K562 (cell line): Measurements from ENCODE around the gene COASY. TPM values are rescaled to one million over a fixed set of nuclear protein-coding genes. Genes with fewer than 3 reads are reported as not detected.

ENCODE experiments used
- ADNP ChIP-seq: fragments of 200-800 bp; sonication (Bioruptor generic); IDR thresholded peaks from 2 replicates; pipeline ENCODE4 v1.6.1; 2016; ENCODE audit warnings: missing genetic modification characterization, missing compliant biosample characterization
- CREB1 ChIP-seq, 2 experiments: sonication (generic) in 1 of 2; formaldehyde crosslinking in 1 of 2; IDR thresholded peaks; 2 replicates each; pipeline versions ENCODE4 v1.6.1 to v1.8.0; 2012 to 2022; ENCODE audit warnings: inconsistent platforms in 1 of 2, mild to moderate bottlenecking in 1 of 2, missing genetic modification reagents in 1 of 2, moderate library complexity in 1 of 2
- CTBP1 ChIP-seq: fragments of 450-650 bp; IDR thresholded peaks from 2 replicates; pipeline ENCODE4 v1.6.1; 2016; ENCODE audit warnings: borderline replicate concordance
- ELK3 ChIP-seq: fragments of 450-650 bp; formaldehyde crosslinking; IDR thresholded peaks from 2 replicates; pipeline ENCODE4 v1.4.0; 2020; ENCODE audit warnings: mild to moderate bottlenecking
- HOXB6 ChIP-seq: fragments of 250-450 bp; sonication (Bioruptor Pico); IDR thresholded peaks from 2 replicates; pipeline ENCODE4 v1.5.1; 2022; ENCODE audit warnings: mild to moderate bottlenecking, borderline replicate concordance
- MXI1 ChIP-seq: IDR thresholded peaks from 2 replicates; pipeline ENCODE4 v1.6.1; 2011; ENCODE audit warnings: low read depth, mild to moderate bottlenecking, improper control_type of control experiment, low read length
- RBFOX2 ChIP-seq: fragments of 200-400 bp; formaldehyde crosslinking; IDR thresholded peaks from 2 replicates; pipeline ENCODE4 v1.6.1; 2017; ENCODE audit warnings: low read depth, mild to moderate bottlenecking, low read length, moderate library complexity
- SNIP1 ChIP-seq: fragments of 450-650 bp; IDR thresholded peaks from 2 replicates; pipeline ENCODE4 v1.7.1; 2017; ENCODE audit warnings: low read depth, mild to moderate bottlenecking
- TOE1 ChIP-seq, 2 experiments: fragments of 450-650 bp in 1 of 2; sonication (generic) in 1 of 2; formaldehyde crosslinking in 1 of 2; IDR thresholded peaks; 2 replicates each; pipeline versions ENCODE4 v1.7.1 to v1.8.0; 2016 to 2022; ENCODE audit warnings: borderline replicate concordance in 2 of 2, mild to moderate bottlenecking in 2 of 2, antibody characterized with exemption in 1 of 2, inconsistent platforms in 1 of 2, low read depth in 1 of 2, missing genetic modification reagents in 1 of 2, moderate library complexity in 1 of 2
- ZNF121 ChIP-seq: sonication (generic); formaldehyde crosslinking; conservative IDR thresholded peaks from 2 replicates; pipeline ENCODE4 v1.8.0; 2022; ENCODE audit warnings: missing genetic modification reagents
- ZNF175 ChIP-seq: fragments of 200-800 bp; sonication (Bioruptor generic); IDR thresholded peaks from 2 replicates; pipeline ENCODE4 v1.6.1; 2016; ENCODE audit warnings: low read depth, mild to moderate bottlenecking, missing genetic modification characterization, missing compliant biosample characterization
- polyA plus RNA-seq, 8 experiments: library from polyadenylated mRNA; depleted of rRNA in 4 of 8; stranded (reverse) in 5 of 8; unstranded in 3 of 8; fragments of >200 nt; fragmentation: Nextera tagmentation in 2 of 8; fragmentation: Illumina TruSeq in 1 of 8; extraction: Ambion mirVana in 2 of 8; extraction: Trizol in 1 of 8; gene quantifications; 2 replicates each; pipeline versions ENCODE4 v1.2.1 to v1.2.3, GENCODE V29; 2011 to 2014; ENCODE audit warnings: inconsistent platforms in 1 of 8, missing spikeins in 1 of 8
- total RNA-seq, 7 experiments: library from RNA; depleted of rRNA in 6 of 7; stranded (reverse); fragments of >200 nt in 6 of 7; fragmentation: Illumina TruSeq in 2 of 7; extraction: Trizol in 2 of 7; gene quantifications; 2 replicates each; pipeline versions ENCODE4 v1.2.1 to v1.2.3, GENCODE V29; 2011 to 2021; ENCODE audit warnings: low replicate concordance in 1 of 7
- TF ChIP-seq, protein P1 (sequence below), 2 experiments: fragments of 450-650 bp in 1 of 2; sonication (generic) in 1 of 2; formaldehyde crosslinking in 1 of 2; IDR thresholded peaks; 2 replicates each; pipeline versions ENCODE4 v1.7.1 to v1.9.0; 2016 to 2022; ENCODE audit warnings: inconsistent platforms in 1 of 2, mild to moderate bottlenecking in 1 of 2, missing genetic modification reagents in 1 of 2
- TF ChIP-seq, protein P2 (sequence below): fragments of 250-450 bp; sonication (Bioruptor Pico); IDR thresholded peaks from 2 replicates; pipeline ENCODE4 v1.8.0; 2021; ENCODE audit warnings: moderate library complexity, mild to moderate bottlenecking, inconsistent platforms

The COASY gene
- total and polyA plus RNA-seq, 9 of the 15 experiments (the other 6 are each of a cell fraction or from before 2014, with no cell fraction given): 25.4 to 175 (median 62.3) TPM

DNA sequence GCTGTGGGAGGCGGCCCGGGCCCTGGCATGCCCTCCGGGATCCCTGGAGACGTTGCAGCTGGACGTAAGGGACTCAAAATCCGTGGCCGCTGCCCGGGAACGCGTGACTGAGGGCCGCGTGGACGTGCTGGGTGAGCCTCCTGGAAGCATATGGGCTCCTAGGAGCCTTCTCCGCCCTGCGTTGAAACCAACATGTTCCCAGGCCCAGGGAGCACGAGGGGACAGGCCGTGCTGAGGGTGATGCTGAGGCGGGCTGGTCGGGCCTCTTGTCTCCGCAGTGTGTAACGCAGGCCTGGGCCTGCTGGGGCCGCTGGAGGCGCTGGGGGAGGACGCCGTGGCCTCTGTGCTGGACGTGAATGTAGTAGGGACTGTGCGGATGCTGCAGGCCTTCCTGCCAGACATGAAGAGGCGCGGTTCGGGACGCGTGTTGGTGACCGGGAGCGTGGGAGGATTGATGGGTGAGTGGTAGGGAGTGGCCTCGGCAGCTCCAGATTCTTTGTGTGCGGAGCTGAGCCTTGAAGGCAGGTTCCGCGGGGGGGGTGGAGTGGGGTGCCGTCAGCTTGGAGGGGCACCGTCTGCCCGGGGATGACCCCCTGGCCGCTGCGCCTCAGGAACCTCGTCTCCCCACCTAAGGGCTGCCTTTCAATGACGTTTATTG, 8.7 kb upstream of the COASY start (continued):
- TF ChIP-seq, protein P1, sequence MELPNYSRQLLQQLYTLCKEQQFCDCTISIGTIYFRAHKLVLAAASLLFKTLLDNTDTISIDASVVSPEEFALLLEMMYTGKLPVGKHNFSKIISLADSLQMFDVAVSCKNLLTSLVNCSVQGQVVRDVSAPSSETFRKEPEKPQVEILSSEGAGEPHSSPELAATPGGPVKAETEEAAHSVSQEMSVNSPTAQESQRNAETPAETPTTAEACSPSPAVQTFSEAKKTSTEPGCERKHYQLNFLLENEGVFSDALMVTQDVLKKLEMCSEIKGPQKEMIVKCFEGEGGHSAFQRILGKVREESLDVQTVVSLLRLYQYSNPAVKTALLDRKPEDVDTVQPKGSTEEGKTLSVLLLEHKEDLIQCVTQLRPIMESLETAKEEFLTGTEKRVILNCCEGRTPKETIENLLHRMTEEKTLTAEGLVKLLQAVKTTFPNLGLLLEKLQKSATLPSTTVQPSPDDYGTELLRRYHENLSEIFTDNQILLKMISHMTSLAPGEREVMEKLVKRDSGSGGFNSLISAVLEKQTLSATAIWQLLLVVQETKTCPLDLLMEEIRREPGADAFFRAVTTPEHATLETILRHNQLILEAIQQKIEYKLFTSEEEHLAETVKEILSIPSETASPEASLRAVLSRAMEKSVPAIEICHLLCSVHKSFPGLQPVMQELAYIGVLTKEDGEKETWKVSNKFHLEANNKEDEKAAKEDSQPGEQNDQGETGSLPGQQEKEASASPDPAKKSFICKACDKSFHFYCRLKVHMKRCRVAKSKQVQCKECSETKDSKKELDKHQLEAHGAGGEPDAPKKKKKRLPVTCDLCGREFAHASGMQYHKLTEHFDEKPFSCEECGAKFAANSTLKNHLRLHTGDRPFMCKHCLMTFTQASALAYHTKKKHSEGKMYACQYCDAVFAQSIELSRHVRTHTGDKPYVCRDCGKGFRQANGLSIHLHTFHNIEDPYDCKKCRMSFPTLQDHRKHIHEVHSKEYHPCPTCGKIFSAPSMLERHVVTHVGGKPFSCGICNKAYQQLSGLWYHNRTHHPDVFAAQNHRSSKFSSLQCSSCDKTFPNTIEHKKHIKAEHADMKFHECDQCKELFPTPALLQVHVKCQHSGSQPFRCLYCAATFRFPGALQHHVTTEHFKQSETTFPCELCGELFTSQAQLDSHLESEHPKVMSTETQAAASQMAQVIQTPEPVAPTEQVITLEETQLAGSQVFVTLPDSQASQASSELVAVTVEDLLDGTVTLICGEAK (IDR thresholded peaks at IDR 0.05): no peak
- TF ChIP-seq, protein P1 (CRISPR knock-in tag; IDR thresholded peaks at IDR 0.05): no peak
- TF ChIP-seq RBFOX2 (peak; percentile 59), CTBP1 (peak; percentile 83), ZNF121 (CRISPR knock-in tag) (no peak), MXI1 (0 out of 2 replicates have a peak, but pooled peaks have one; percentile 22), CREB1 (IDR thresholded peaks at IDR 0.05) (peak; percentile 68), CREB1 (CRISPR knock-in tag; IDR thresholded peaks at IDR 0.05) (peak; percentile 67; the same call in 1 of the 2 replicates), ADNP (tag) (no peak), TOE1 (IDR thresholded peaks at IDR 0.05; ENCODE audit: borderline replicate concordance) (peak; percentile 65), TOE1 (CRISPR knock-in tag; IDR thresholded peaks at IDR 0.05; ENCODE audit: borderline replicate concordance, low read depth) (no peak), HOXB6 (CRISPR knock-in tag) (no peak), ZNF175 (CRISPR knock-in tag) (no peak), SNIP1 (no peak), ELK3 (CRISPR knock-in tag) (no peak)
- TF ChIP-seq, protein P2, sequence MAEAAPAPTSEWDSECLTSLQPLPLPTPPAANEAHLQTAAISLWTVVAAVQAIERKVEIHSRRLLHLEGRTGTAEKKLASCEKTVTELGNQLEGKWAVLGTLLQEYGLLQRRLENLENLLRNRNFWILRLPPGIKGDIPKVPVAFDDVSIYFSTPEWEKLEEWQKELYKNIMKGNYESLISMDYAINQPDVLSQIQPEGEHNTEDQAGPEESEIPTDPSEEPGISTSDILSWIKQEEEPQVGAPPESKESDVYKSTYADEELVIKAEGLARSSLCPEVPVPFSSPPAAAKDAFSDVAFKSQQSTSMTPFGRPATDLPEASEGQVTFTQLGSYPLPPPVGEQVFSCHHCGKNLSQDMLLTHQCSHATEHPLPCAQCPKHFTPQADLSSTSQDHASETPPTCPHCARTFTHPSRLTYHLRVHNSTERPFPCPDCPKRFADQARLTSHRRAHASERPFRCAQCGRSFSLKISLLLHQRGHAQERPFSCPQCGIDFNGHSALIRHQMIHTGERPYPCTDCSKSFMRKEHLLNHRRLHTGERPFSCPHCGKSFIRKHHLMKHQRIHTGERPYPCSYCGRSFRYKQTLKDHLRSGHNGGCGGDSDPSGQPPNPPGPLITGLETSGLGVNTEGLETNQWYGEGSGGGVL (CRISPR knock-in tag): no peak
